Ishikawa (cell line): ENCODE measurements around the gene RPAP3.

Source experiments
- CEBPB ChIP-seq: IDR thresholded peaks from 2 replicates; pipeline ENCODE4 v1.6.1; 2012
- CREB1 ChIP-seq: IDR thresholded peaks from 2 replicates; pipeline ENCODE4 v1.6.1; 2012; ENCODE audit warnings: low read depth
- EGR1 ChIP-seq: IDR thresholded peaks from 2 replicates; pipeline ENCODE4 v1.6.1; 2012
- EP300 ChIP-seq: IDR thresholded peaks from 2 replicates; pipeline ENCODE4 v1.6.1; 2012; ENCODE audit warnings: borderline replicate concordance
- FOXM1 ChIP-seq: IDR thresholded peaks from 2 replicates; pipeline ENCODE4 v1.6.1; 2012; ENCODE audit warnings: low read depth, borderline replicate concordance
- NFIC ChIP-seq: IDR thresholded peaks from 2 replicates; pipeline ENCODE4 v1.6.1; 2012
- RAD21 ChIP-seq: IDR thresholded peaks from 2 replicates; pipeline ENCODE4 v1.6.1; 2012; ENCODE audit warnings: low read depth
- TAF1 ChIP-seq: IDR thresholded peaks from 2 replicates; pipeline ENCODE4 v1.6.1; 2012; ENCODE audit warnings: low read depth, mild to moderate bottlenecking
- TCF12 ChIP-seq: IDR thresholded peaks from 2 replicates; pipeline ENCODE4 v1.6.1; 2012; ENCODE audit warnings: low read depth
- TEAD4 ChIP-seq: IDR thresholded peaks from 2 replicates; pipeline ENCODE4 v1.6.1; 2012
- YY1 ChIP-seq: IDR thresholded peaks from 2 replicates; pipeline ENCODE4 v1.6.1; 2012; ENCODE audit warnings: low read depth
- ZBTB7A ChIP-seq: IDR thresholded peaks from 2 replicates; pipeline ENCODE4 v1.6.1; 2012; ENCODE audit warnings: low read depth
- TF ChIP-seq, protein P1 (sequence below): IDR thresholded peaks from 2 replicates; pipeline ENCODE4 v1.6.1; 2012; ENCODE audit warnings: low read depth, mild to moderate bottlenecking
- TF ChIP-seq, protein P2 (sequence below): IDR thresholded peaks from 2 replicates; pipeline ENCODE4 v1.6.1; 2012
- TF ChIP-seq, protein P3 (sequence below): IDR thresholded peaks from 2 replicates; pipeline ENCODE4 v1.6.1; 2012

The RPAP3 gene

DNA sequence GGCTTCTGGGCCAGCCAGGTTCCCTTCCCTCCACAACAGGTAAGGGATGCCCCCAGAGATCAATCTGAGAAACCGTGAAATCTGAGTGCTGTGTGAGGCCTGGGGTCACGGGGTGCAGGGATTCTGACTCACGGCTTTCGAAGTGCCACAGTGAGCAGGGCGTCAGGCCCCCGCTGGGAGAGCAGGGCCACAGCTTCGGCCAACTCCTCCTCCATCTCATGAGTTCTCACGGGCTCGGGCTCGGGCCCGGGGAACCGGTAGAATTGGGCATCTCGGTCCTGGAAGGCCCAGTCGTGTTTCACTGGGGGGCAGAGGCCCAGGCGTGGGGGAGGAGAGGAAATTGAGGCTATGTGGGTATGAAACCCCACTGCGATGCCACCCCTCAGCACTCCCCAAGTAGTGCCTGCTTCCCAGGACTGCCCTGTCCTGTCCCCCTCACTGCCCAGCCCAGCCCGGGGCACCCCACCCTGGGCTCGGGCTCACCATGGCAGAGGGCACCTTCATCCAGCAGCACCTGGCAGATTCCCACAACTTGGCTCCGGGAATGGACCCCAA lies 45.2 kb upstream of the RPAP3 start:
- TF ChIP-seq TAF1 (no peak), RAD21 (no peak), NFIC (no peak), TCF12 (no peak), EP300 (no peak), CEBPB (no peak), TEAD4 (no peak), YY1 (no peak)
- TF ChIP-seq, protein P1, sequence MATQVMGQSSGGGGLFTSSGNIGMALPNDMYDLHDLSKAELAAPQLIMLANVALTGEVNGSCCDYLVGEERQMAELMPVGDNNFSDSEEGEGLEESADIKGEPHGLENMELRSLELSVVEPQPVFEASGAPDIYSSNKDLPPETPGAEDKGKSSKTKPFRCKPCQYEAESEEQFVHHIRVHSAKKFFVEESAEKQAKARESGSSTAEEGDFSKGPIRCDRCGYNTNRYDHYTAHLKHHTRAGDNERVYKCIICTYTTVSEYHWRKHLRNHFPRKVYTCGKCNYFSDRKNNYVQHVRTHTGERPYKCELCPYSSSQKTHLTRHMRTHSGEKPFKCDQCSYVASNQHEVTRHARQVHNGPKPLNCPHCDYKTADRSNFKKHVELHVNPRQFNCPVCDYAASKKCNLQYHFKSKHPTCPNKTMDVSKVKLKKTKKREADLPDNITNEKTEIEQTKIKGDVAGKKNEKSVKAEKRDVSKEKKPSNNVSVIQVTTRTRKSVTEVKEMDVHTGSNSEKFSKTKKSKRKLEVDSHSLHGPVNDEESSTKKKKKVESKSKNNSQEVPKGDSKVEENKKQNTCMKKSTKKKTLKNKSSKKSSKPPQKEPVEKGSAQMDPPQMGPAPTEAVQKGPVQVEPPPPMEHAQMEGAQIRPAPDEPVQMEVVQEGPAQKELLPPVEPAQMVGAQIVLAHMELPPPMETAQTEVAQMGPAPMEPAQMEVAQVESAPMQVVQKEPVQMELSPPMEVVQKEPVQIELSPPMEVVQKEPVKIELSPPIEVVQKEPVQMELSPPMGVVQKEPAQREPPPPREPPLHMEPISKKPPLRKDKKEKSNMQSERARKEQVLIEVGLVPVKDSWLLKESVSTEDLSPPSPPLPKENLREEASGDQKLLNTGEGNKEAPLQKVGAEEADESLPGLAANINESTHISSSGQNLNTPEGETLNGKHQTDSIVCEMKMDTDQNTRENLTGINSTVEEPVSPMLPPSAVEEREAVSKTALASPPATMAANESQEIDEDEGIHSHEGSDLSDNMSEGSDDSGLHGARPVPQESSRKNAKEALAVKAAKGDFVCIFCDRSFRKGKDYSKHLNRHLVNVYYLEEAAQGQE: no peak

DNA sequence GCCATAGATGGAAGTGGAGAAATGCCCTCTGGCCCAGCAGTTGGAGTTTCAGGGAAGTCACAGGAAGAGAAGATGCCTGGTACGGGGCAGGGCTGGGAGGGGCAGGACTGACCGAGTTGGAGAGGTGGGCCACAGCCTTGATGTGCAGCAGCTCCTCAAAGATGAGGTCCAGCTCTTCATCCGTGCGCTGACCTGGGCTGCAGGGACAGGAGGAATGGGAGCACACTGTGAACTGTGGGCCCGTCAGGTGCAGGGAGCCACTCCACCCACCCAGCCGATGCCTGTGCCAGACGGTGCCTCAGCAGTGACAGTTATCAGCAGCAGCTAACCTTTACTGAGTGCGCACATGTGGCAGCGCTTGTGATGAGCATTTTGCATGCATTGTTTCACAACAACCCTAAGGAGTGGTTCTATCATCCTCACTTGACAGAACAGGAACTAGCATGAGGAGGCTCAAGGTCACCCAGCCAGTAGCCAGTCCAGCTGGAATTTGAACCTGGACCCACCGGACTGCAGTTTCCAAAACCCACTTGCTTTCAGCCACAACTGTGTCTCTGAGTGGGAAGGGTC lies 44.5 kb upstream of the RPAP3 start:
- TF ChIP-seq EGR1 (no peak), EP300 (no peak), CREB1 (no peak), TCF12 (no peak), NFIC (no peak), ZBTB7A (no peak), RAD21 (no peak), CEBPB (no peak), TAF1 (no peak), YY1 (no peak), FOXM1 (no peak), TEAD4 (no peak)
- TF ChIP-seq, protein P1: no peak
- TF ChIP-seq, protein P2, sequence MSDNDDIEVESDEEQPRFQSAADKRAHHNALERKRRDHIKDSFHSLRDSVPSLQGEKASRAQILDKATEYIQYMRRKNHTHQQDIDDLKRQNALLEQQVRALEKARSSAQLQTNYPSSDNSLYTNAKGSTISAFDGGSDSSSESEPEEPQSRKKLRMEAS: no peak
- TF ChIP-seq, protein P3, sequence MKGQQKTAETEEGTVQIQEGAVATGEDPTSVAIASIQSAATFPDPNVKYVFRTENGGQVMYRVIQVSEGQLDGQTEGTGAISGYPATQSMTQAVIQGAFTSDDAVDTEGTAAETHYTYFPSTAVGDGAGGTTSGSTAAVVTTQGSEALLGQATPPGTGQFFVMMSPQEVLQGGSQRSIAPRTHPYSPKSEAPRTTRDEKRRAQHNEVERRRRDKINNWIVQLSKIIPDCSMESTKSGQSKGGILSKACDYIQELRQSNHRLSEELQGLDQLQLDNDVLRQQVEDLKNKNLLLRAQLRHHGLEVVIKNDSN: no peak

DNA sequence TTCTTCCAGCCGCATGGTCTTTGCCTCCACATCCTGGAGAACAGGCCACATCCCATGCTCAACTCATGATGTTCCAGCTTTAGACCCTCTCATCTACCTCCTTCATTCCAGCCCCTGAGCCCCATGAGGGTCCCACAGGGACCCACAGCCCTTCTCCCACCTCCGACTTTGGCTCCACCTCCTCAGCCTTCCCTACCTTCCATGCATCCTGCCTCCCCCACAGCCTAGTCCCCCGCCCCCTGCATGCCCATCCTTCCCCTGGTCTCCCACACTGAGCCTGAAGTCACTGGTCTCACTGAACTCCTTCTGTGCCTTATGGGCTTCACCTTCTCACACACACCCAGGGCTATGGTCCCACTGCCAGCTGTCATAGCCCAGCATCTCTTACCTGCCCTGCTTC lies 43.1 kb upstream of the RPAP3 start:
- TF ChIP-seq TCF12 (no peak), CEBPB (no peak), TAF1 (no peak), CREB1 (no peak), EP300 (no peak)
- TF ChIP-seq, protein P1: no peak

DNA sequence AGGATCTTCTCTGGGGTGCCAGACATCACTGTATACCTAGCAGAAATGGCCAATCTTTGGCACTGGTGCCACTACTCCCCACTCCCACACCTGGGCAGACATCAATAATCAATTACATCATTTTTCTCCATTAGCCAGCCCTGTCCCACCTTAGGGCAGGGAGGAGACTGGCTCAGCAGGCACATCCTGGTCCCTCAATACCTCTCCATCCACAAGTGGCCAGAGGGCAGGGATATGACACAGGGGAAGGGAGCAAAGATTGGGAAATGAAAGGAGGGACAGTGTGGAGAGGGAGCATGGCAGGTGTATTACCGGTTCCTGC lies 42.6 kb upstream of the RPAP3 start:
- no peak for TF ChIP-seq CEBPB
- TF ChIP-seq, protein P1: no peak
- TF ChIP-seq FOXM1: no peak
- TF ChIP-seq, protein P2: no peak
- TF ChIP-seq YY1: no peak
- no peak for TF ChIP-seq EGR1
- TF ChIP-seq EP300: no peak
- no peak for TF ChIP-seq CREB1
- TF ChIP-seq, protein P3: no peak
- no peak for TF ChIP-seq ZBTB7A
- no peak for TF ChIP-seq TCF12
- no peak for TF ChIP-seq RAD21
- no peak for TF ChIP-seq NFIC
- no peak for TF ChIP-seq TEAD4
- no peak for TF ChIP-seq TAF1
